CD4-positive, alpha-beta T cell treated with Interferon alpha-2 for 1 hour (primary cell): Measurements from ENCODE around the gene LAMC2.
A peak's percentile ranks its signal among the peaks of the same experiment; 100 is the strongest.
"Not testable (repeated sequence)": the region's sequence is repeated elsewhere in the genome, so short reads cannot be mapped to it uniquely, and the experiment has no call there.

Experiments used
- DNase-seq, 2 donors: peaks; one replicate each; pipeline ENCODE4 v3.0.0-alpha.2; 2020 to 2022

LAMC2 gene

GRCh38 chr1:183270541-183271141 lies 84.6 kb downstream of the LAMC2 start:
- no peak for DNase-seq

DNA sequence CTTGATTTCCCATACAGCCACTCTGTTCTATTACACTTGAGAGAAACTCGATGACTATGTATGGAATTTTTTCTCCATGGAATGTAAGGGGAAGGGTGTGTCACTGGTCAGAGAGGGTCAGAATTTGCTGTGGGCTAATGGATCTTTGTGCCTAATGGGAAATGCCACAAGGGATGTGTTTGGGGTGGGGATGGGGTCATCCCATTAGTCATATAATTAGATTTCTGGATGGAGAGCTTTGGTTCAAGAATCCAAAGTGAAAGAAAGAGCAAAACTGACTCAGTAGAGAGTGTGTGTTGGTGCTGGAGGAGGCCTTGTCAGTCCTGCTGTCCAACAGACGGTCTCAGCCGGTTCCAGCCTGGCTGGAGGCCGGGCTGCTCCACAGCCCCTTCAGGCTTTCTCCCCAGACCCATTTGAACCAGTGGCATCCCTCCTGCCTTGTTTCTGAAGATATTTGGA lies 86.4 kb downstream of the LAMC2 start:
- no peak for DNase-seq

- DNase-seq, result no peak
These were observed 87.2 kb downstream of the LAMC2 start for GRCh38 chr1:183273300-183273699.

GRCh38 chr1:183273984-183274383 lies 87.9 kb downstream of the LAMC2 start:
- not testable (repeated sequence) for DNase-seq

DNA sequence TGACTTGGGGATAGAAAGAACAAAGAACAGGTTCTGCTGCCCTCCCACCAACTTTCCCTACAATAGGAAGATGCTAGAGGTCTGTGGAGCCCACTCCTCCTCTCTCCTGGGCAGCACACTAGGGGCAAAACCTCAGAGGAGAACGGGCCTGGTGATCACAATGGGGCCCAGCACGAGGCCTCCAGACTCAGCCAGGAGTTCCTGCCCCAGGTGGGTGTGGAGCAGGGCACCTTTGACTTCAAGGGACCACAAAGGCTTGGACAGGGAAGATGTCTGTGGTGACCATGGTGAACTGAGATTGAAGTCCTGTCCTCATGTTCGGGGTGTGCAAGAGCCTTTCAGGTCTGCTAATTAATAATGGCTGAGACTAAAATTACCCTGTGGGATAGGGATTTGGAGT lies 88.8 kb downstream of the LAMC2 start:
- DNase-seq, result no peak

DNA sequence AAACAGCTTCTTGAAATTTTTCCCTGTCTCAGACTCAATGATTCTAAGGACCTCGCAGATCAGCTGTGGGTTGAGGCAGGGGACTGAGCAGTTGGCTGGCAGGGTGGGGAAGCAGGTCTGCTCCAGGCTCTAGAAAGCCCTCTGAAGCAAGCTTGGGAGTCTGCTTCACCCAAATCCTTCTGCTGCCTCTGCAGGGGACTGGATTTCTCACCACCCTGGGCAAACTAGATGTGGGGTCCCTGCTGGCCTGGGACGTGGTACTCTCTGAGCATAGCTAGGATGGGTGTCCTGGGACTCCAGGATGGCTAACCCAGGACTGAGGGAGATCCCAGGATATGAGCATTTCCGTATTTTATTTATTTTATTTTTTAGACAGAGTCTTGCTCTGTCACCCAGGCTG lies 89.3 kb downstream of the LAMC2 start:
- no peak for DNase-seq

- no peak for DNase-seq
These were observed 90.5 kb downstream of the LAMC2 start for GRCh38 chr1:183276386-183277080.

- no peak for DNase-seq
These were observed 92.0 kb downstream of the LAMC2 start for GRCh38 chr1:183277821-183278738.

GRCh38 chr1:183278739-183279591 lies 92.9 kb downstream of the LAMC2 start:
- no peak for DNase-seq

DNA sequence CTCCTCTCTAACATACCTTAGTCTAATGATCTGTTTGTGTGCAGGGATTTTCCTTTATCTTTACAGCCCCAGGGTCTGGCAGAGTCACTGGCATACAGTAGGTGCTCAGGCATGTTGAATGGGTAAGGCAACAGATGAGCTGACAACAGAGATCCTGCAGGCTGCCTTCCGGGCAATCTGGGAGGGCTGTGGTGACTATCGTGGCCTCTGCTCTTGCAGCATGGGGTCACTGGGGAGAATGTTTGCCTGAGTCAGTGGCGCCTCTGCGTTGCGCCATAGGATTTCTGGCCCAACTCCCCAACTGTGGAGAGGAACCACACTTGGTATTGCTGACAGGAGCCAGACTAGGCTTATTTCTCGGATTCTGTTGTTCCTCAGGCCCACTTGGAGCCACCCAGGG lies 93.8 kb downstream of the LAMC2 start:
- peak in 1 of 2 donors; percentile 60 for DNase-seq

- peak in 1 of 2 donors; percentile 9 for DNase-seq
These were observed 95.0 kb downstream of the LAMC2 start for GRCh38 chr1:183281039-183281438.

DNA sequence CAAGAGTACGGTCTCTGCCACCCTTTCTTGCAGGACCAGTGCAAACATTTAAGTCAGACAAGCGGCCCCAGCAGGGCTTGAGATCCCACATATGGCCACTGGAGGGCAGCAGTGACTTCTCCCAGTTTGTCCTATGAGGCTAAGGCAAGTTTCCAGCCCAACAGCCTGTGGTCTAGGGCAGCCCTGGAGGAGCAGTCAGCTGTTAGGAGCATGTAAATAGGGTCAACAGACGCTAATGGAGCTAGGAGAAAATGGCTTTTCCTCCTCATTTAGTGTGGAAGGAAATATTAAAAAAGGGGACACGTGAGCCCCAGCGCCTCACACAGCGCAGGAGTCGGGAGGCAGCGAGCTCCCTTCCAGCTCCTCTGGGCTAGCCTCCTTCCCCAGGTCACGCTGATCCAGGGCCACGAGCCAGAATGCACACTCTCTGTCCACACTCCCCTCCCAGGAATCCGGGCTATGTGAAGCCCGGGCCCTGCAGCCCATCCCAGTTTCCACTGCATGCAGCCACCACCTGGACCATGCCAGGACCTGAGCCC lies 95.6 kb downstream of the LAMC2 start:
- peak; percentile 61 to 63 for DNase-seq

GRCh38 chr1:183282101-183282855 lies 96.2 kb downstream of the LAMC2 start:
- no peak for DNase-seq

DNA sequence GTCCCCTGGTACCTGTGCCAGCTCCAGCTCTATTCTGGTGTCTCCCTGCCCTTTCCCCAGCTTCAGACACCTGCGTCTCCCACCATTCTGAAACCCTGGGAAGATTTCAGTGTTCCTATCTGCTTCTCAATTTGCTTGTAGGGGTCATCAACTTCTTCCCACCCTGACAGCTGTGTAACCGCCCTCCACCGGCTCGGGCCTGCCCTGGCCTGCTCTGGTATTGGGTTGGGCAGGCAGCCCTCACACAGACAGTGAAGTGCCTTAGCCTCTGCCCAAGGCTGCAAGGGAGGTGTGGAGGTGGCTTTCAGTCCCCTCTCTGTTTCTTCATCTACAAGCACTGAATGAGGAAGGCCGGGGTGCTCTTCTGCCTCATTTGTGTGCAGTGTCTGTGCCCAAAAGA lies 97.2 kb downstream of the LAMC2 start:
- no peak for DNase-seq

GRCh38 chr1:183284086-183284485 lies 98.0 kb downstream of the LAMC2 start:
- no peak for DNase-seq

GRCh38 chr1:183285256-183285655 lies 99.2 kb downstream of the LAMC2 start:
- DNase-seq, result no peak

GRCh38 chr1:183285746-183286145 lies 99.7 kb downstream of the LAMC2 start:
- no peak for DNase-seq

GRCh38 chr1:183287191-183287675 lies 101.2 kb downstream of the LAMC2 start:
- no peak for DNase-seq

- DNase-seq, result no peak
These were observed 102.5 kb downstream of the LAMC2 start for GRCh38 chr1:183288583-183288982.

DNA sequence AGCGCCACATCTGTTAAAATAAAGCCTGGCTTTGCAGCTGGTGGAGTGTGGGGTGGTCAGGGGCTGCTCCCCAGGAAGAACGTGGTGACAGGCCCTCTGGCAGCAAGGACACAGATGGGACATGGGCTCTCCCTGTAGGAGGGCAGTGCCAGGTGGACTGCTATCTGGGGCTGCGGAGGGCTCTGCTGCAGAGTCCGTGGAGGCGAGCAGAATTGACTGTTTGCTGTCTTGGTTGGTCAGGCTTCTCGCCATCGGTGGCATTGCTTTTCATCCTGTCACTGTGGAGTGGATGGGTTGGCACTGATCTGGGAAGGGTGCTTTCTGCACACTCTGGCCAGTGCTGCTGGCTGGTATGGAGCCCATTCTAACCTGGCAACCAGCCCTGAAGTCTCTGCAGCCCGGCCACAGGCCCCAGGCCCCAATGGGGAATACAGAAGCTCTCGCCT lies 103.0 kb downstream of the LAMC2 start:
- DNase-seq, result no peak

- DNase-seq, result no peak
These were observed 104.6 kb downstream of the LAMC2 start for GRCh38 chr1:183290628-183291027.
